RWPE1 (cell line): ENCODE results near the gene PIK3AP1.

Source experiments
- CTCF ChIA-PET: fragments of 350-600 bp; sonication (Branson Sonifier 250); formaldehyde crosslinking; extraction: SDS; loops from one replicate; lab custom pipeline; 2021; lab: Yijun Ruan, JAX
- POLR2A ChIA-PET: fragments of 400-600 bp; formaldehyde crosslinking; extraction: SDS; loops from one replicate; lab custom pipeline; 2020; ENCODE audit warnings: antibody characterized with exemption; ENCODE audit not compliant: low non-redundant PET; lab: Yijun Ruan, JAX
- DNase-seq: peaks from one replicate; pipeline ENCODE4 v3.0.0; 2012; ENCODE audit warnings: low spot score
- H3K27ac ChIP-seq: fragments of 450-650 bp; 2 replicates; pipeline ENCODE4 v1.5.1; 2017
- TF ChIP-seq, protein P1 (sequence below): fragments of 450-650 bp; conservative IDR thresholded peaks from 2 replicates; pipeline ENCODE4 v1.5.1; 2017; ENCODE audit warnings: low read depth, mild to moderate bottlenecking

Gene PIK3AP1

DNA sequence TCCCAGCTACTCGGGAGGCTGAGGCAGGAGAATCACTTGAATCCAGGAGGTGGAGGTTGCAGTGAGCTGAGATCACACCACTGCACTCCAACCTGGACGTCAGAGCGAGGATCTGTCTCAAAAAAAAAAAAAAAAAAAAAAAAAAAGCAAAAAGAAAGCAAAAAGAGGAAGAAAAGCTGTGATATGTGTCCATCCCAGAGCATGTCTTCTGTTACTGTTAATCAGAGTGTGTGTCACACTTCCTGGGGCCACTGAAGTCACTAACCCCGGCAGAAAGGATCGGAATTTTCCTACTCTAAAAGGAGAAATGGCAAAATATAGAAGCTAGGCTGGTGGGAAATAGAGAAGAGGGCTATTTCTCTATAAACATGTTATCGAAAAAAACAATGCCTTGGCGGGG lies 11.9 kb downstream of the PIK3AP1 start:
- TF ChIP-seq, protein P1, sequence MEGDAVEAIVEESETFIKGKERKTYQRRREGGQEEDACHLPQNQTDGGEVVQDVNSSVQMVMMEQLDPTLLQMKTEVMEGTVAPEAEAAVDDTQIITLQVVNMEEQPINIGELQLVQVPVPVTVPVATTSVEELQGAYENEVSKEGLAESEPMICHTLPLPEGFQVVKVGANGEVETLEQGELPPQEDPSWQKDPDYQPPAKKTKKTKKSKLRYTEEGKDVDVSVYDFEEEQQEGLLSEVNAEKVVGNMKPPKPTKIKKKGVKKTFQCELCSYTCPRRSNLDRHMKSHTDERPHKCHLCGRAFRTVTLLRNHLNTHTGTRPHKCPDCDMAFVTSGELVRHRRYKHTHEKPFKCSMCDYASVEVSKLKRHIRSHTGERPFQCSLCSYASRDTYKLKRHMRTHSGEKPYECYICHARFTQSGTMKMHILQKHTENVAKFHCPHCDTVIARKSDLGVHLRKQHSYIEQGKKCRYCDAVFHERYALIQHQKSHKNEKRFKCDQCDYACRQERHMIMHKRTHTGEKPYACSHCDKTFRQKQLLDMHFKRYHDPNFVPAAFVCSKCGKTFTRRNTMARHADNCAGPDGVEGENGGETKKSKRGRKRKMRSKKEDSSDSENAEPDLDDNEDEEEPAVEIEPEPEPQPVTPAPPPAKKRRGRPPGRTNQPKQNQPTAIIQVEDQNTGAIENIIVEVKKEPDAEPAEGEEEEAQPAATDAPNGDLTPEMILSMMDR, result no peak
- CTCF ChIA-PET, result no interaction called here
- POLR2A ChIA-PET, result no interaction called here
- DNase-seq, result no peak
- H3K27ac ChIP-seq, result no peak overlapping the region

DNA sequence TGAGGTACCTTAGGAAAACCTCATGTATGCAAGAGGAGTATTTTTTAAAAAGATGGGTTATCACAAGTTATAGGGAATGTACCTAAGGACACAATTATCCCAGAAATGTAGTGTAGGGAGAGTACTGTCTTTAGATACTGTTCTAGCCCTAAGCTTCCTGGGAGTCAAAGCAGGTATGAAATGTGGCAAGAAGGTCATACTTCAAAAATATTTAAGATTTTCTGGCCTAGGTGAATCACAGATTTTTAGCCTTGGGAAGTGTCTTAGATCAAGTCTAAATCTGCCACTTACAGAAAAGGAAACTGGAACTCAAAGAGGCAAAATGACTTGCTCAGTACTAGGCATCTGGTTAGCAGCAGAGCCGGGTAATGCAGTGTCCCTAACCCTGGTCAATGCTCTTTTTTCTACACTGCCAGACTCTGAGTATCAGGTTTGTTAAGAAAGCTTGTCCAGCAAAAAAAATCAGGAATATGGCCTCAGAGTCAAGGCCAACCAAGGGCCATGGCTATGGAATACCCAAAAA lies 13.9 kb downstream of the PIK3AP1 start:
- POLR2A ChIA-PET, result no interaction called here
- no peak overlapping the region for H3K27ac ChIP-seq
- no peak for DNase-seq
- TF ChIP-seq, protein P1, result no peak
- CTCF ChIA-PET, result no interaction called here

DNA sequence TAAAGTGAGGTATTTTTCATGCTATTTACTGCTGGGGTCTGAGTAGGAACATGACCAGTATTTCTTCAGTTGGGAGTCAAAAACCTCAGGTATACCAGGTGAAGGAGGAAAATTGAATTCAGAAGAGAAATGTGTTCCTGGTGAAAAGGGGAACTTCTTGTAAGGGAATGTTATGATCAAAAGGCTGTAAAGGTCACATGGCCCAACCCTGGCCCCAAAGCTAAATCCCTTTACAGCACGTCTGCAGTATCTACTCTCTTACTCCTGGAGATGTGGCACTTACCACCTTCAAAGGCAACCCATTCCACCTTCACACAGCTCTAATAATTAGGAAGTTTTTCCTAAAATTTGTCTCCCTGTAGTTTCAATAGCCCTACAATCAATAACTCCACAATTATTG lies 15.2 kb downstream of the PIK3AP1 start:
- POLR2A ChIA-PET, result interaction anchor here (0.6 kb wide), 1 partner anchor 8 kb away, joined by 4 read pairs; no protein-coding TSS in a partner anchor
- TF ChIP-seq, protein P1, result no peak
- no peak overlapping the region for H3K27ac ChIP-seq

DNA sequence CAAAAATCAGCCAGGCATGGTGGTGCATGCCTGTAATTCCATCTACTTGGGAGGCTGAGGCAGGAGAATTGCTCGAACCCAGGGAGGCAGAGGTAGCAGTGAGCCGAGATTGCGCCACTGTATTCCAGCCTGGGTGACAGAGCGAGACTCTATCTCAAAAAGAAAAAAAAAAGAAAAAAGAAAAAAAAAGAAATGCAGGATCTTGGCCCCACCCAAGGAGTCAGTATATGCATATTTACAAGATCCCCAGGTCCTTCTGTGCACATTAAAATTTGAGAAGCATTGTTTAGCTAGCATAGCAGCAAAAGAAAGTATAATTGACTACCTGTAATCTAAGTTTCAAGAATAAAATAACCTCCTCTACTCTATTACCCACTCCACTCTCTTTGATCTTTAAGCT lies 15.8 kb downstream of the PIK3AP1 start:
- ChIA-PET POLR2A (no interaction called here), CTCF (interaction anchor here (0.6 to 0.8 kb wide), 2 partner anchors 60 to 151 kb away, joined by 3 read pairs; no protein-coding TSS in a partner anchor)
- no peak overlapping the region for H3K27ac ChIP-seq
- DNase-seq, result no peak
- TF ChIP-seq, protein P1, result no peak

More for the DNA sequence above, 15.2 kb downstream of the PIK3AP1 start:
- no peak for DNase-seq
- CTCF ChIA-PET, result interaction anchor here (0.5 to 0.6 kb wide), 2 partner anchors 152 to 445 kb away, joined by 3 to 5 read pairs; no protein-coding TSS in a partner anchor

DNA sequence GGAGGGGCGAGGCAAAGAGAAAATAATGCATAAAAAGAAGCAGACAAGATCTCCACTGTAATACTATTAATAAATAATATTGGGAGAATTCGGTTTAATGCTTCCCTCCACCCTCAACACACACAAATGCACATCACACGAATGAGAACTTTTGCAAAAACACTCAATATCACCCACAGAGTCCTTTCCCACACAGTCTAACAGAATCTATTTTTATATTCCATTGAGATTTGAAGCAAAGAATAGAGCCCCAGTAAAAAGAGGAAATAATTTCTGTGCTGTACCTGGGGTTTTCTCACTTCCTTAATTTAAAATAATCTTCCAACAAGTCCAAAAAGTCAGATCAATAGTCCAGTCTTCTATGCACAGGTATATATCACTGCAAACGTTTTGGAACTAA lies 17.0 kb downstream of the PIK3AP1 start:
- ChIA-PET POLR2A (no interaction called here), CTCF (no interaction called here)

DNA sequence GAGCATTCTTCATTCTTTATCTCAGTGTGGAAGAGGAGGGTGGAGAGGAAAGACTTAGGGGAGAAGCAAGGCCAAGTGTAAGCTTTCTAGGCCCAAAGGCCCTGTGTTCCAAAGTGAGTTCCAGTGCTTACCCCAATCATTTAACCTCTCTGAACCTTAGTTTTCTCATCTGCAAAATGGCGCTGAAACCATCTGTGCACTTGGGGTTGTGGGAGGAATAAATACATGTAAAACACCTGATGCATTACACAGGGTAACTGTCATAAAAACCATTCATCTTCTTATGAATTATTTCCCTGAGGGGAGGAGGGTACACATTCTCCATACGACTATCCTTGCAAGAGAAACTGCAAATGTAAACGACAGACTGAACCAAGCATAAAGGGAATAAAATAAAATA lies 19.0 kb downstream of the PIK3AP1 start:
- DNase-seq, result no peak
- POLR2A ChIA-PET, result interaction anchor here (0.6 kb wide), 1 partner anchor 134 kb away, joined by 3 read pairs; no protein-coding TSS in a partner anchor
- TF ChIP-seq, protein P1, result no peak
- H3K27ac ChIP-seq, result no peak overlapping the region
- CTCF ChIA-PET, result no interaction called here

More for the DNA sequence above, 17.0 kb downstream of the PIK3AP1 start:
- no peak overlapping the region for H3K27ac ChIP-seq
- TF ChIP-seq, protein P1, result no peak
- DNase-seq, result no peak
